Measurements from ENCODE around the gene RAB30. TPM values are rescaled to one million over a fixed set of nuclear protein-coding genes. Genes with fewer than 3 reads are reported as not detected.

The RAB30 gene
- total and polyA plus RNA-seq, 7 donors: 6.0 to 29.9 (median 24.0) TPM

- WGBS, 2 donors: 58 to 81% methylated on average over 9 of the region's 9 CpGs
- no peak for DNase-seq
- TF ChIP-seq, protein P1, sequence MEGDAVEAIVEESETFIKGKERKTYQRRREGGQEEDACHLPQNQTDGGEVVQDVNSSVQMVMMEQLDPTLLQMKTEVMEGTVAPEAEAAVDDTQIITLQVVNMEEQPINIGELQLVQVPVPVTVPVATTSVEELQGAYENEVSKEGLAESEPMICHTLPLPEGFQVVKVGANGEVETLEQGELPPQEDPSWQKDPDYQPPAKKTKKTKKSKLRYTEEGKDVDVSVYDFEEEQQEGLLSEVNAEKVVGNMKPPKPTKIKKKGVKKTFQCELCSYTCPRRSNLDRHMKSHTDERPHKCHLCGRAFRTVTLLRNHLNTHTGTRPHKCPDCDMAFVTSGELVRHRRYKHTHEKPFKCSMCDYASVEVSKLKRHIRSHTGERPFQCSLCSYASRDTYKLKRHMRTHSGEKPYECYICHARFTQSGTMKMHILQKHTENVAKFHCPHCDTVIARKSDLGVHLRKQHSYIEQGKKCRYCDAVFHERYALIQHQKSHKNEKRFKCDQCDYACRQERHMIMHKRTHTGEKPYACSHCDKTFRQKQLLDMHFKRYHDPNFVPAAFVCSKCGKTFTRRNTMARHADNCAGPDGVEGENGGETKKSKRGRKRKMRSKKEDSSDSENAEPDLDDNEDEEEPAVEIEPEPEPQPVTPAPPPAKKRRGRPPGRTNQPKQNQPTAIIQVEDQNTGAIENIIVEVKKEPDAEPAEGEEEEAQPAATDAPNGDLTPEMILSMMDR (IDR thresholded peaks at IDR 0.05): no peak
- TF ChIP-seq POLR2A (IDR thresholded peaks at IDR 0.05): no peak
- Histone ChIP-seq H3K27me3 (no peaks in the 10 kb centered on the region), H3K4me1 (peaks cover 0 to 39% (median 36%) of the 10 kb centered on the region in 4 donors), H3K9me3 (no peaks in the 10 kb centered on the region), H3K27ac (no peak overlapping the region), H3K4me3 (no peak overlapping the region), H3K36me3 (peaks cover 0 to 32% (median 3%) of the 10 kb centered on the region in 4 donors)
- intact Hi-C loops (cut with DNase I): loop anchor here (5.0 kb wide), 3 partner anchors 42 to 167 kb away; partner anchors contain the start of genes PCF11 and RAB30
These were observed 81.9 kb downstream of the RAB30 start for GRCh38 chr11:82989628-82990404.

DNA sequence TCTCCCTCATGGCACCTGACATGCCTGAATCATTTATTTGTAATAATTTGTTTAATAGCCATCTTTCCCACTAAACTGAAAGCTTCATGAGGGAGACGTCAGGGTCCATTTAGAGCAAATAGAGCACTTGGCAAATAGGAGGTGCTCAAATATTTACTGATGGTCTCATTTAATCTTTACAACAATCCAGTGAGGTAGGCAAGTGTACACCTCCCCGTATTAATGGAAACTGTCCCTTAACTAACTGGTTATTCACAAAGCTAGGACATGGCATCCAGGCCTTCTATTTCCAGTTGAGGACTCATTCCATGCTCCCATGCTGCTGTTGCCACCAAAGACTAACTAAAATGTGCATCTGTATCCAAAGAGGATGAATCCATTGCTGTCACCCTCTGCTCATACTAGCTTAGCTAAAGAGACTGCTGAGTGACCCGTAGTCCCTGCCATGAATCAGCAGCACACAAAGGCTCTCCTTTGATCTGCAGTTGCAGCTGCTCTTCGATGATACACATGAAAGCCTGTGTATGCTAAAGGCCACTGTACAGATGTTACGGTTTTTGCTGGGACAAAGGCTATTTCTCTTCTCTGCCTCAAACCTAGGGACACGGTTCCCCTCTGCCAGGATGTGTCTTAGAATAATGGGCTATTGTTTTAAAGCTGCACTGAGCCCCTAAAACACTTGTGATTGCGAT lies 82.6 kb downstream of the RAB30 start:
- TF ChIP-seq POLR2A (IDR thresholded peaks at IDR 0.05) (no peak), POLR2AphosphoS5 (IDR thresholded peaks at IDR 0.05) (no peak), EP300 (IDR thresholded peaks at IDR 0.05) (no peak)
- TF ChIP-seq, protein P1 (IDR thresholded peaks at IDR 0.05): no peak
- no peaks in the 10 kb centered on the region for H3K27me3 ChIP-seq
- peaks cover 0 to 32% (median 28%) of the 10 kb centered on the region in 4 donors for H3K4me1 ChIP-seq
- no peak for DNase-seq
- intact Hi-C loops (cut with DNase I): no loop called here
- no peaks in the 10 kb centered on the region for H3K9me3 ChIP-seq
- no peak overlapping the region for H3K27ac ChIP-seq
- H3K4me3 ChIP-seq: no peak overlapping the region
- H3K36me3 ChIP-seq: peaks cover 0 to 39% (median 5%) of the 10 kb centered on the region in 4 donors
- WGBS, 2 donors: 30 to 71% methylated on average over 7 of the region's 7 CpGs

DNA sequence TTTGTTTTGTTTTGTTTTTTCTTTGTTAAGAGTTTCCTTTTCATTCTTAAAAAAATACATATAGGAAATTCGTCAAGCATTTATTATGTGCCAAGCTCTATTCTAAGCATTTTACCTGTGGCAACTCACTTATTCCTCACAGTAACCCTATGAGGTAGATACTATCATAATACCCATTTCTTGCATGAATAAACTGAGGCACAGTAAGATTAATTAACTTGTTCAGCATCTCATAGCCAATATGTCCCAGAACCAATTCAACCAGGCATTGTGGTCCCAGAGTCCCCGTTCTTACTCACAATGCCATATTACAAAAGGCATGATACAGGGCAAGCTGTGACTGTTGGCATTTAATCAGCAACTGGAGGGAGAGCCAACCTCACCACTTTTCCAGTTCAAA lies 83.7 kb downstream of the RAB30 start:
- TF ChIP-seq POLR2A (IDR thresholded peaks at IDR 0.05) (no peak), POLR2AphosphoS5 (IDR thresholded peaks at IDR 0.05) (no peak), EP300 (IDR thresholded peaks at IDR 0.05) (no peak)
- TF ChIP-seq, protein P1 (IDR thresholded peaks at IDR 0.05): no peak
- 94 to 98% methylated on average over 2 of the region's 2 CpGs for WGBS, 2 donors
- Histone ChIP-seq H3K27me3 (no peaks in the 10 kb centered on the region), H3K27ac (no peak overlapping the region), H3K36me3 (peaks cover 0 to 48% (median 5%) of the 10 kb centered on the region in 4 donors), H3K4me1 (peaks cover 0 to 22% (median 18%) of the 10 kb centered on the region in 4 donors), H3K9me3 (no peaks in the 10 kb centered on the region), H3K4me3 (no peak overlapping the region)
- DNase-seq: no peak
- intact Hi-C loops (cut with DNase I): no loop called here

DNA sequence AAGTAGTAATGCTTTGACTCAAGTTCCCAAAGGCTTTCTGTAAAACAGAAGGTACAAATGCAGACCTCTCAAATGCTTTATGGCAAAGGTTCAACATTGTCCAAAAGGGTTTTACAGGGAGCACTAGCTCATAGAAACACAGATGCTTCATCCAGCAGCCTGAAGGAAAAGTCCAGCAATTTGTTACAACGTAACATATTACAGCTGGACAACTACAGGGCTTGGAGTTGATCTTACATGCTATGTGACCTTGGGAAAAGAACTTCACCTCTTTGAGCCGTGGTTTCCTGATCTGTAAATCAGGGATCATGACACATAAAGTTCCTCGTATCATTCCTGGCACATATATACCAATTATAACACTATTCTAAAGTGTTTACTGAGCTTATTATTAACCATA lies 85.3 kb downstream of the RAB30 start:
- H3K27ac ChIP-seq: peak overlapping the region in 1 of 4 donors; percentile 36
- peaks cover 0 to 7% (median 2%) of the 10 kb centered on the region in 4 donors for H3K4me1 ChIP-seq
- H3K36me3 ChIP-seq: peaks cover 0 to 60% (median 9%) of the 10 kb centered on the region in 4 donors
- no peaks in the 10 kb centered on the region for H3K9me3 ChIP-seq
- intact Hi-C loops (cut with DNase I): no loop called here
- no peaks in the 10 kb centered on the region for H3K27me3 ChIP-seq
- WGBS, 2 donors: 27 to 54% methylated on average over 3 of the region's 3 CpGs
- no peak overlapping the region for H3K4me3 ChIP-seq
- no peak for TF ChIP-seq POLR2A (IDR thresholded peaks at IDR 0.05)
- TF ChIP-seq, protein P1 (IDR thresholded peaks at IDR 0.05): no peak
- no peak for TF ChIP-seq EP300 (IDR thresholded peaks at IDR 0.05)
- TF ChIP-seq POLR2AphosphoS5 (IDR thresholded peaks at IDR 0.05): no peak
- no peak for DNase-seq
